ENCODE data around the gene WNT5A. TPM values are rescaled to one million over a fixed set of nuclear protein-coding genes. Genes with fewer than 3 reads are reported as not detected.
"Not testable (repeated sequence)": the region's sequence is repeated elsewhere in the genome, so short reads cannot be mapped to it uniquely, and the experiment has no call there.

WNT5A gene
- total and polyA plus RNA-seq, 3 donors from 2014 or later: 3.4 to 12.4 (median 11.1) TPM

DNA sequence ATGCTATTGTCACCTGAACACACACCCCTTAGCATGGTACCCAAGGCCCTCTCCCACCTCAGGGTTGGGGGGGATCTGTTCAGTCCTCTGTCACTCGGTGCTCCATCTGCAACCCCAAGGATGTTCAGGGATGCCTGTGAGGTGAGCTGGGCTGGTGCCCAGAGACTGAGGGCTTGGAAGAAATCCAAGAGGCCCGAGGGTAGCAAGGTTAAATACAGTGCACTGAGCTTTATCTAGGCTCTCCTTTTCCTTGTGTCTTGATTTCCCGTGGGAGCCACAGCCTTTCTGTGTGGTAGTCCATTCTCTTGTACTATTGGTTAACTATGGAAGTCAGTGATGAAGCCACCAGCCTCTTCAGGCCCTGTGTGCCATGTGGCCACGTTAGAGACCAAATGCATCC, 18.7 kb upstream of the WNT5A start:
- no peak for DNase-seq
- Histone ChIP-seq H3K9me3 (no peaks in the 10 kb centered on the region), H3K36me3 (ENCODE audit: low read depth, missing control alignments) (no peaks in the 10 kb centered on the region), H3K27me3 (no peaks in the 10 kb centered on the region), H3K4me1 (no peaks in the 10 kb centered on the region), H3K4me3 (no peak overlapping the region), H3K27ac (no peak overlapping the region)
- WGBS, 2 donors: 57 to 79% methylated on average over 4 of the region's 4 CpGs
- TF ChIP-seq, protein P1, sequence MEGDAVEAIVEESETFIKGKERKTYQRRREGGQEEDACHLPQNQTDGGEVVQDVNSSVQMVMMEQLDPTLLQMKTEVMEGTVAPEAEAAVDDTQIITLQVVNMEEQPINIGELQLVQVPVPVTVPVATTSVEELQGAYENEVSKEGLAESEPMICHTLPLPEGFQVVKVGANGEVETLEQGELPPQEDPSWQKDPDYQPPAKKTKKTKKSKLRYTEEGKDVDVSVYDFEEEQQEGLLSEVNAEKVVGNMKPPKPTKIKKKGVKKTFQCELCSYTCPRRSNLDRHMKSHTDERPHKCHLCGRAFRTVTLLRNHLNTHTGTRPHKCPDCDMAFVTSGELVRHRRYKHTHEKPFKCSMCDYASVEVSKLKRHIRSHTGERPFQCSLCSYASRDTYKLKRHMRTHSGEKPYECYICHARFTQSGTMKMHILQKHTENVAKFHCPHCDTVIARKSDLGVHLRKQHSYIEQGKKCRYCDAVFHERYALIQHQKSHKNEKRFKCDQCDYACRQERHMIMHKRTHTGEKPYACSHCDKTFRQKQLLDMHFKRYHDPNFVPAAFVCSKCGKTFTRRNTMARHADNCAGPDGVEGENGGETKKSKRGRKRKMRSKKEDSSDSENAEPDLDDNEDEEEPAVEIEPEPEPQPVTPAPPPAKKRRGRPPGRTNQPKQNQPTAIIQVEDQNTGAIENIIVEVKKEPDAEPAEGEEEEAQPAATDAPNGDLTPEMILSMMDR (IDR thresholded peaks at IDR 0.05): no peak
- TF ChIP-seq POLR2A (IDR thresholded peaks at IDR 0.05): no peak
- intact Hi-C loops (cut with DNase I; ENCODE audit: low total_unique reads): no loop called here

DNA sequence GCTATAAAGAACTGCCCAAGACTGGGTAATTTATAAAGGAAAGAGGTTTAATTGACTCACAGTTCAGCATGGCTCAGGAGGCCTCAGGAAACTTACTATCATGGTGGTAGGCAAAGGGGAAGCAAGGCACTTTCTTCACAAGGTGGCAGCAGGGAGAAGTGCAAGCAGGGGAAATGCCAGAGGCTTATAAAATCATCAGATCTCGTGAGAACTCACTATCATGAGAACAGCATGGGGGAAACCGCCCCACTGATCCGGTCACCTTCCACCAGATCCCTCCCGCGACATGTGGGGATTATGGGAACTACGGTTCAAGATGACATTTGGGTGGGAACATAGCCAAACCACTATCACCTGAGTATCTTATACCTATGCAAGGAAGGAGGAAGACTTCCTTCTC, 18.0 kb upstream of the WNT5A start:
- H3K36me3 ChIP-seq (ENCODE audit: low read depth, missing control alignments); DNase-seq; H3K27ac ChIP-seq; H3K9me3 ChIP-seq; H3K4me1 ChIP-seq; H3K4me3 ChIP-seq; intact Hi-C loops (cut with DNase I; ENCODE audit: low total_unique reads); H3K27me3 ChIP-seq: not testable (repeated sequence)
- WGBS, 2 donors: 74 to 76% methylated on average over 6 of the region's 6 CpGs

DNA sequence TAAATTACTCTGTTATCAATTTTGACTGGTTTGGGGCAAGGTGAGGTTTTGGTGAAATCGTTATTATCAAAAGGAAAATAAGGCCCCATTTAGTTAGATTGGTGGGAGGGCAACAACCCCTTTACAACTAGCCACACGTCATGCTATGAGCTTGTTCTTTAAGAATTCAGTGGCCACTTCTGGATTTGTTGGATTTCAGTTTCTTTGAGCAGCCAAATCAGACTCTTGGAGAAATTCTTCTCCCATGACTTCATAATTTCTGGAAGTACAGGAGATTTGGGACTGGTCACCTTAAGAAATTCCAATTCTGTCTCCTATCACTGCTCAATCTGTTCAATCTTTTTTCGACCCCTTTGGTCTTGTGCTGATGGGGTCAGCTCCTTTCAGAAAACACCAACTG, 14.8 kb upstream of the WNT5A start:
- Histone ChIP-seq H3K4me1 (no peaks in the 10 kb centered on the region), H3K27me3 (no peaks in the 10 kb centered on the region), H3K36me3 (ENCODE audit: low read depth, missing control alignments) (no peaks in the 10 kb centered on the region), H3K9me3 (no peaks in the 10 kb centered on the region), H3K4me3 (no peak overlapping the region), H3K27ac (no peak overlapping the region)
- TF ChIP-seq, protein P1 (IDR thresholded peaks at IDR 0.05): no peak
- TF ChIP-seq POLR2A (IDR thresholded peaks at IDR 0.05): no peak
- WGBS, 2 donors: 83 to 86% methylated on average over 3 of the region's 3 CpGs
- intact Hi-C loops (cut with DNase I; ENCODE audit: low total_unique reads): no loop called here
- DNase-seq: no peak

DNA sequence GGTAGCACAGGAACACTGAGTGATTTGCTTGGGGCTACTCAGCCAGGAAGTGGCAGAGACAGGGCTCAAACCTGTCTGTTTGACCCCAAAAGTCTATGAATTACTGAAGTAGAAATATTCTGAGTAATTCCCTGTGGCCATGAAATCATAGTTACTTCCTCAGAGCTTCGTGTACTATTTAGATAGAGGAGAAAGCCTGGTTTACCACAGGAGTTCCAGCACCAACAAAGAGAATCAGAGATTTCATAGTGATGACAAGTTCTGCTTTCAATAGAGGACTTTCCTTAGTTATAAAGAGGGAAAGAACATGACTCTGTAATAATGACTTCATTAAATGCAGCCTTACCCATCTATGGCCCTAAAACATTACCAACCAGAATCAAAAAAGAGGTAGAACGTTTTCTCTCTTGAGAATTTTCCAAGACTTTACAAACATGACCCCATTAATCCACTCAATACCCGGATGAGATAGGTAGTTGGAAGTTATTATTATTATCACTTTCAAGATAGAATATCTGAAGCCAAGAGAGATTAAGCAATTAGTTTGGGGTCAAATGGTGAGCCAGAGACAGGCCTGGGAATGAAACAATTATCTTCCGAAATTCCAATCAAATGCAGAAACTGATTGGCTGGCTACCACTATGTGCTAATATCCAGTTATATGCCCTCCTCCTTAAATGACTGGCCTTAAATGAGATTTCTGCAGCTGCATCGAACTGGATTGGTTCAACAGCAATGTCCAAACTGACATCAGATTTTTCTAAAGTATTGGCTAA, 13.6 kb upstream of the WNT5A start:
- DNase-seq: no peak
- WGBS, 2 donors: 70 to 76% methylated on average over 5 of the region's 5 CpGs
- intact Hi-C loops (cut with DNase I; ENCODE audit: low total_unique reads): no loop called here

DNA sequence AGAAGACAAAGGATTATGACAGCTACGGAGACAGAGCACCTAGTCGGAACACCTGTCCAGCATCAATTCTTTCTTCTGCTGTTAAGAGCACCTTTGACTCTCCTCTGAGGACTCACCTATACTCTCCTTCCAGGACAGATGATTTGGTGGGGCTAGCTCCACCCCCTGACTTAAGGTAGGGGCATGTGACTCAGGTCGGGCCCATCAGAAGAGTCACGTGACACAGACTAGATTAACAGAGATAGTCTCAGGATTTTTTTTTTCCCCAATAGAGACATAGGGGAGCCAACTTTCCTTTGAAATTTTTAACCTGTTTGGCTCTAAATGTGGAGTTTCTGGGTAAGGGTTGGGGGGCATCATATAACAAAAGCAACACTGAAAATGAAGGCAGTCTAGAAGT, 11.4 kb upstream of the WNT5A start:
- DNase-seq: no peak
- H3K4me3 ChIP-seq: no peak overlapping the region
- intact Hi-C loops (cut with DNase I; ENCODE audit: low total_unique reads): no loop called here
- 64 to 86% methylated on average over 4 of the region's 4 CpGs for whole genome bisulfite sequencing, 2 donors
- H3K4me1 ChIP-seq: no peaks in the 10 kb centered on the region
- no peak for TF ChIP-seq POLR2A (IDR thresholded peaks at IDR 0.05)
- TF ChIP-seq, protein P1 (IDR thresholded peaks at IDR 0.05): no peak
- H3K27me3 ChIP-seq: no peaks in the 10 kb centered on the region
- no peaks in the 10 kb centered on the region for H3K36me3 ChIP-seq (ENCODE audit: low read depth, missing control alignments)
- no peak overlapping the region for H3K27ac ChIP-seq
- H3K9me3 ChIP-seq: no peaks in the 10 kb centered on the region

More for the DNA sequence above, 13.6 kb upstream of the WNT5A start:
- Histone ChIP-seq H3K4me1 (no peaks in the 10 kb centered on the region), H3K36me3 (ENCODE audit: low read depth, missing control alignments) (no peaks in the 10 kb centered on the region), H3K27me3 (no peaks in the 10 kb centered on the region), H3K4me3 (no peak overlapping the region), H3K9me3 (no peaks in the 10 kb centered on the region), H3K27ac (no peak overlapping the region)
- TF ChIP-seq, protein P1 (IDR thresholded peaks at IDR 0.05): no peak
- TF ChIP-seq POLR2A (IDR thresholded peaks at IDR 0.05): no peak

All from testis (tissue), 3 donors.